ENCODE results near the gene CD5L.

- TF ChIP-seq, protein P1, sequence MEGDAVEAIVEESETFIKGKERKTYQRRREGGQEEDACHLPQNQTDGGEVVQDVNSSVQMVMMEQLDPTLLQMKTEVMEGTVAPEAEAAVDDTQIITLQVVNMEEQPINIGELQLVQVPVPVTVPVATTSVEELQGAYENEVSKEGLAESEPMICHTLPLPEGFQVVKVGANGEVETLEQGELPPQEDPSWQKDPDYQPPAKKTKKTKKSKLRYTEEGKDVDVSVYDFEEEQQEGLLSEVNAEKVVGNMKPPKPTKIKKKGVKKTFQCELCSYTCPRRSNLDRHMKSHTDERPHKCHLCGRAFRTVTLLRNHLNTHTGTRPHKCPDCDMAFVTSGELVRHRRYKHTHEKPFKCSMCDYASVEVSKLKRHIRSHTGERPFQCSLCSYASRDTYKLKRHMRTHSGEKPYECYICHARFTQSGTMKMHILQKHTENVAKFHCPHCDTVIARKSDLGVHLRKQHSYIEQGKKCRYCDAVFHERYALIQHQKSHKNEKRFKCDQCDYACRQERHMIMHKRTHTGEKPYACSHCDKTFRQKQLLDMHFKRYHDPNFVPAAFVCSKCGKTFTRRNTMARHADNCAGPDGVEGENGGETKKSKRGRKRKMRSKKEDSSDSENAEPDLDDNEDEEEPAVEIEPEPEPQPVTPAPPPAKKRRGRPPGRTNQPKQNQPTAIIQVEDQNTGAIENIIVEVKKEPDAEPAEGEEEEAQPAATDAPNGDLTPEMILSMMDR (IDR thresholded peaks at IDR 0.05): no peak
- no peak for TF ChIP-seq POLR2A (IDR thresholded peaks at IDR 0.05)
- TF ChIP-seq EP300 (IDR thresholded peaks at IDR 0.05): no peak
These were observed 27.0 kb upstream of the CD5L start for GRCh38 chr1:157868654-157869053.

All from sigmoid colon (tissue), 4 donors.